HEK293 (cell line): ENCODE data around the gene RAB44.

Source experiments
- HOXC10 ChIP-seq: sonication (generic); formaldehyde crosslinking; IDR thresholded peaks from 2 replicates; pipeline ENCODE4 v1.8.1; 2023; ENCODE audit warnings: mild to moderate bottlenecking, missing genetic modification reagents
- IKZF3 ChIP-seq: fragments of 450-650 bp; IDR thresholded peaks from 2 replicates; pipeline ENCODE4 v1.5.0; 2018; ENCODE audit warnings: missing biosample characterization, mild to moderate bottlenecking, missing genetic modification characterization, moderate library complexity
- KLF7 ChIP-seq: fragments of 450-650 bp; formaldehyde crosslinking; IDR thresholded peaks from 2 replicates; pipeline ENCODE4 v1.5.1; 2016; ENCODE audit warnings: missing biosample characterization, missing genetic modification characterization, borderline replicate concordance
- PRDM10 ChIP-seq: fragments of 450-650 bp; formaldehyde crosslinking; IDR thresholded peaks from 2 replicates; pipeline ENCODE4 v1.5.1; 2016; ENCODE audit warnings: missing biosample characterization, missing genetic modification characterization
- TRIM28 ChIP-seq: IDR thresholded peaks from 2 replicates; pipeline ENCODE4 v1.6.1; 2011; ENCODE audit warnings: low read length, control low read depth, borderline replicate concordance
- ZBTB26 ChIP-seq: fragments of 450-650 bp; formaldehyde crosslinking; optimal IDR thresholded peaks from 2 replicates; pipeline ENCODE3; 2016; ENCODE audit warnings: missing biosample characterization, mild to moderate bottlenecking, missing genetic modification characterization
- ZBTB44 ChIP-seq: fragments of 450-650 bp; IDR thresholded peaks from 2 replicates; pipeline ENCODE4 v1.5.1; 2018; ENCODE audit warnings: missing biosample characterization, mild to moderate bottlenecking, missing genetic modification characterization
- ZBTB48 ChIP-seq: fragments of 450-650 bp; formaldehyde crosslinking; IDR thresholded peaks from 2 replicates; pipeline ENCODE4 v1.5.1; 2016; ENCODE audit warnings: missing biosample characterization, missing genetic modification characterization
- ZEB2 ChIP-seq: fragments of 450-650 bp; formaldehyde crosslinking; IDR thresholded peaks from 2 replicates; pipeline ENCODE4 v1.5.1; 2016; ENCODE audit warnings: missing biosample characterization, missing genetic modification characterization
- ZIC2 ChIP-seq: fragments of 450-650 bp; formaldehyde crosslinking; IDR thresholded peaks from 2 replicates; pipeline ENCODE4 v1.5.1; 2016; ENCODE audit warnings: missing biosample characterization, missing genetic modification characterization
- ZNF24 ChIP-seq: fragments of 450-650 bp; formaldehyde crosslinking; IDR thresholded peaks from 2 replicates; pipeline ENCODE4 v1.5.1; 2016; ENCODE audit warnings: missing biosample characterization, missing genetic modification characterization
- ZNF280C ChIP-seq: fragments of 450-650 bp; formaldehyde crosslinking; IDR thresholded peaks from 2 replicates; pipeline ENCODE4 v1.5.1; 2016; ENCODE audit warnings: missing biosample characterization, missing genetic modification characterization
- ZNF398 ChIP-seq: fragments of 450-650 bp; formaldehyde crosslinking; IDR thresholded peaks from 2 replicates; pipeline ENCODE4 v1.5.1; 2017; ENCODE audit warnings: missing biosample characterization, missing genetic modification characterization
- ZNF404 ChIP-seq: fragments of 450-650 bp; formaldehyde crosslinking; IDR thresholded peaks from 2 replicates; pipeline ENCODE4 v1.5.1; 2017; ENCODE audit warnings: missing biosample characterization, missing genetic modification characterization
- ZNF473 ChIP-seq: fragments of 450-650 bp; formaldehyde crosslinking; IDR thresholded peaks from 2 replicates; pipeline ENCODE4 v1.5.1; 2017; ENCODE audit warnings: missing biosample characterization, missing genetic modification characterization
- ZNF518A ChIP-seq: fragments of 450-650 bp; formaldehyde crosslinking; conservative IDR thresholded peaks from 2 replicates; pipeline ENCODE4 v1.5.1; 2016; ENCODE audit warnings: low read depth, missing biosample characterization, missing genetic modification characterization
- ZNF610 ChIP-seq: fragments of 450-650 bp; formaldehyde crosslinking; IDR thresholded peaks from 2 replicates; pipeline ENCODE4 v1.5.1; 2016; ENCODE audit warnings: missing biosample characterization, missing genetic modification characterization, borderline replicate concordance
- ZNF645 ChIP-seq: fragments of 450-650 bp; formaldehyde crosslinking; IDR thresholded peaks from 2 replicates; pipeline ENCODE4; 2016; ENCODE audit warnings: missing biosample characterization, missing genetic modification characterization
- ZNF660 ChIP-seq: fragments of 450-650 bp; IDR thresholded peaks from 2 replicates; pipeline ENCODE4 v1.5.1; 2018; ENCODE audit warnings: missing biosample characterization, mild to moderate bottlenecking, missing genetic modification characterization
- ZSCAN4 ChIP-seq: fragments of 450-650 bp; formaldehyde crosslinking; IDR thresholded peaks from 2 replicates; pipeline ENCODE4 v1.5.1; 2017; ENCODE audit warnings: missing biosample characterization, missing genetic modification characterization

RAB44 gene

GRCh38 chr6:36666826-36667591 is 30.6 kb upstream of the RAB44 start (continued):
- peak; percentile 81 for TF ChIP-seq ZNF398 (tag by site-specific recombination)
- TF ChIP-seq ZBTB26 (tag by site-specific recombination): peak; percentile 26
- 0 out of 2 replicates have a peak, but pooled peaks have one; percentile 75 for TF ChIP-seq ZNF610 (tag by site-specific recombination)
- TF ChIP-seq ZNF518A (tag by site-specific recombination): 0 out of 2 replicates have a peak, but pooled peaks have one; percentile 21
- peak; percentile 98 for TF ChIP-seq ZIC2 (tag by site-specific recombination)
- TF ChIP-seq ZSCAN4: peak; percentile 54
- TF ChIP-seq TRIM28: peak; percentile 93
- peak; percentile 56; the same call in 1 of the 2 replicates for TF ChIP-seq IKZF3
- peak; percentile 93 for TF ChIP-seq PRDM10
- TF ChIP-seq ZBTB48 (tag by site-specific recombination): peak; percentile 60
- no peak for TF ChIP-seq KLF7 (tag by site-specific recombination)
- TF ChIP-seq ZNF660: peak; percentile 92
- no peak for TF ChIP-seq ZNF280C (tag by site-specific recombination)
- no peak for TF ChIP-seq HOXC10 (CRISPR knock-in tag)
- peak; percentile 99 for TF ChIP-seq ZBTB44 (tag by site-specific recombination)
- TF ChIP-seq ZNF645: no peak
- no peak for TF ChIP-seq ZNF404
- TF ChIP-seq ZNF24 (tag by site-specific recombination): peak; percentile 92
- no peak for TF ChIP-seq ZNF473 (tag by site-specific recombination)
- TF ChIP-seq ZEB2 (tag by site-specific recombination): peak; percentile 91
